ENCODE data around the gene BRD1. TPM values are rescaled to one million over a fixed set of nuclear protein-coding genes. Genes with fewer than 3 reads are reported as not detected.

The BRD1 gene
- total RNA-seq = 23.3 and 30.3 TPM in 2 replicates

GRCh38 chr22:49827853-49828598, at the start of gene BRD1:
Gene BRD1 (minus strand): TSS chr22:49827873. CDS start chr22:49824317, 3,556 bp downstream.

GRCh38 chr22:49852898-49853894, 25.5 kb upstream of the BRD1 start, which contains the start of gene ZBED4:
Gene ZBED4 (plus strand): TSS chr22:49853844. CDS start chr22:49883663, 29,819 bp downstream.

Other genes with a start within 250 kb of the BRD1 start
- gene ZBED4, start 26.0 kb upstream of the BRD1 start, total RNA-seq = 14.1 and 17.5 TPM in 2 replicates
- 16.9 and 23.2 TPM in 2 replicates for gene ALG12, start 90.6 kb upstream of the BRD1 start, total RNA-seq
- gene CRELD2, start 90.8 kb upstream of the BRD1 start, total RNA-seq = 53.0 and 79.7 TPM in 2 replicates
- 81.5 and 89.4 TPM in 2 replicates for gene PIM3, start 132.9 kb upstream of the BRD1 start, total RNA-seq
- gene IL17REL, start 184.9 kb upstream of the BRD1 start, total RNA-seq = not detected in 2 replicates
- not detected in 2 replicates for gene TTLL8, start 230.4 kb upstream of the BRD1 start, total RNA-seq

Measured in airway epithelial cell (primary cell).